HG03575 (cell line): Measurements from ENCODE around the gene PTPN6.

ENCODE experiments used
- ATAC-seq: cut with Tn5 transposase; IDR thresholded peaks from one replicate; pipeline ENCODE4 v1.9.1; 2021; ENCODE audit not compliant: unreplicated experiment, insufficient number of reproducible peaks, low FRiP score; ENCODE audit errors: extremely low read depth

Gene PTPN6

GRCh38 chr12:6962285-6963015 lies 11.3 kb downstream of the PTPN6 start:
- no peak for ATAC-seq

GRCh38 chr12:6963016-6963731 lies 12.0 kb downstream of the PTPN6 start:
- no peak for ATAC-seq

GRCh38 chr12:6963791-6964413 lies 12.7 kb downstream of the PTPN6 start:
- no peak for ATAC-seq

- ATAC-seq, result no peak
Observed at GRCh38 chr12:6964605-6965025, 13.5 kb downstream of the PTPN6 start.

GRCh38 chr12:6965026-6965661 lies 14.0 kb downstream of the PTPN6 start:
- no peak for ATAC-seq

- no peak for ATAC-seq
Observed at GRCh38 chr12:6965714-6966113, 14.6 kb downstream of the PTPN6 start.

GRCh38 chr12:6966351-6966750 lies 15.2 kb downstream of the PTPN6 start:
- ATAC-seq, result no peak

- ATAC-seq, result no peak
Observed at GRCh38 chr12:6967651-6968100, 16.5 kb downstream of the PTPN6 start.

GRCh38 chr12:6968426-6968825 lies 17.3 kb downstream of the PTPN6 start:
- no peak for ATAC-seq

- no peak for ATAC-seq
Observed at GRCh38 chr12:6970096-6970527, 19.0 kb downstream of the PTPN6 start.

- ATAC-seq, result no peak
Observed at GRCh38 chr12:6974180-6974579, 23.0 kb downstream of the PTPN6 start.

GRCh38 chr12:6975297-6976032 lies 24.3 kb downstream of the PTPN6 start:
- no peak for ATAC-seq

GRCh38 chr12:6977653-6978052 lies 26.5 kb downstream of the PTPN6 start:
- ATAC-seq, result no peak

- ATAC-seq, result no peak
Observed at GRCh38 chr12:6978188-6978587, 27.0 kb downstream of the PTPN6 start.

- no peak for ATAC-seq
Observed at GRCh38 chr12:6978611-6979011, 27.5 kb downstream of the PTPN6 start.

- ATAC-seq, result no peak
Observed at GRCh38 chr12:6979021-6979420, 27.9 kb downstream of the PTPN6 start.

- no peak for ATAC-seq
Observed at GRCh38 chr12:6979453-6979852, 28.3 kb downstream of the PTPN6 start.

- ATAC-seq, result no peak
Observed at GRCh38 chr12:6980075-6980474, 28.9 kb downstream of the PTPN6 start.

- ATAC-seq, result no peak
Observed at GRCh38 chr12:6980740-6981139, 29.6 kb downstream of the PTPN6 start.
